ENCODE data around the gene TSNAX. TPM values are rescaled to one million over a fixed set of nuclear protein-coding genes. Genes with fewer than 3 reads are reported as not detected.

TSNAX gene
- total and polyA plus RNA-seq, 9 of the 15 experiments (the other 6 are each of a cell fraction or from before 2014, with no cell fraction given) = 33.8 to 102 (median 61.2) TPM

DNA sequence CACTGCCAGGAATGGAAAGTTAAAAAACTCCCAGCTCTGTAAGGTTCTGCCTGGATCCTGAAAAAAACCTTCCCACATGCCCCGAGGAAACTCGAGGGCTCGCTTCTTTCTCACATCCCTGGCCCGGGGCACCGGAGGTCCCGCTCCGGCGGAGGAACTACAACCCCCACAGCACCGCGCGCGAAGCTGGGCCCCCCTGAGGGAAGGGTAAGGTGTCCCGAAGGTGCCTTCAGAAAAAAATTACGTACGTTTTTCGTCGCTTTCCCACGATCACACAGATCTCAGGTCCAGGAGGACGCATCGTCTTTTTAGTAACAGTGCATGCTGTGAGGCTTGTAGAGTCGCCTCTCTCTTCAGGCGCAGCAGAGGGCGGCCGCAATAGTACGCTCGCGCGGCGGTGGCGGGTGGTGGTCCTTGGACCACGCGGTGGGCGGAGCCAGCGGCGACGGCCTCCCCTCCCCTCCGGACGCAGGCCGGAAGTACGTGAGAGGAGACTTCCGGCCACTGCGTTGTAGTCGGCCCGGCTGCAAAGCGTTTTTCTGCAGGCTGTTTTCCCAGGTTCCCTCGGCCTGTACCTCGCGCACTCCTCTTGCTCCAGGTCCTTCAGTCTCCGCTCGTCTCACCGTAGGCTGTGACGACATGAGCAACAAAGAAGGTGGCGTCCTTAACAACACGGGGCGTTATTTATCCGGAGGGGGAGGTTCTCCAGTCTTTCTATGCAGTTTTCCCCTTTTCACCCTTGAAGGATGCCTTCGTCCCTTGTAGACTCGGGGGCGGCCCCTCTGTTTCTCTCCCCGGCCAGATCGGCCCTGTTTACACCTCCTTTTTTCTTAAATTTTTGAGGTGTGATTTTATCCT is at the start of gene TSNAX (continued):
- TF ChIP-seq ETV6 (IDR thresholded peaks at IDR 0.05; ENCODE audit: borderline replicate concordance in 1 of 2, low read depth in 2 of 2, low read length in 1 of 2) (no peak), ETV6 (CRISPR knock-in tag; IDR thresholded peaks at IDR 0.05; ENCODE audit: borderline replicate concordance) (no peak), FOXA3 (CRISPR knock-in tag; conservative IDR thresholded peaks at IDR 0.05 in 1 of 2, IDR thresholded peaks at IDR 0.05 in 1 of 2) (0 out of 4 replicates have a peak, but pooled peaks of 1 of the 2 experiments have one; percentile 15), SUPT5H (IDR thresholded peaks at IDR 0.05) (peak; percentile 95), EP400 (IDR thresholded peaks at IDR 0.05) (peak; percentile 97), YY1 (IDR thresholded peaks at IDR 0.05; ENCODE audit: borderline replicate concordance in 1 of 3, control insufficient read depth in 1 of 3, extremely low read depth in 1 of 3, insufficient read depth in 3 of 3, insufficient read length in 1 of 3, insufficient replicate concordance in 2 of 3, low read depth in 1 of 3, low read length in 2 of 3) (peak in 1 of 3 experiments; percentile 1), ELF1 (tag; IDR thresholded peaks at IDR 0.05) (peak; percentile 75), RFX1 (IDR thresholded peaks at IDR 0.05) (peak; percentile 56), ZNF384 (IDR thresholded peaks at IDR 0.05; ENCODE audit: low read depth, low read length) (no peak; the same call in 1 of the 2 replicates), ZNF197 (CRISPR knock-in tag; IDR thresholded peaks at IDR 0.05; ENCODE audit: low read depth) (peak; percentile 81), RNF2 (IDR thresholded peaks at IDR 0.05) (peak; percentile 77; the same call in 1 of the 2 replicates), SP1 (CRISPR knock-in tag; IDR thresholded peaks at IDR 0.05) (peak; percentile 98), ERF (CRISPR knock-in tag; IDR thresholded peaks at IDR 0.05) (peak; percentile 27; the same call in 1 of the 2 replicates), ZBTB17 (CRISPR knock-in tag; IDR thresholded peaks at IDR 0.05) (0 out of 2 replicates have a peak, but pooled peaks have one; percentile 30), PHTF2 (CRISPR knock-in tag; IDR thresholded peaks at IDR 0.05) (no peak), KDM4B (IDR thresholded peaks at IDR 0.05; ENCODE audit: borderline replicate concordance in 2 of 2, low read depth in 1 of 2) (peak in 1 of 2 experiments; percentile 77; a peak in 1 of 4 replicates), RHOXF2B (CRISPR knock-in tag; conservative IDR thresholded peaks at IDR 0.05) (no peak), E2F3 (CRISPR knock-in tag; IDR thresholded peaks at IDR 0.05) (peak; percentile 73; the same call in 1 of the 2 replicates), ATF1 (CRISPR knock-in tag; IDR thresholded peaks at IDR 0.05) (no peak), ATF1 (tag; IDR thresholded peaks at IDR 0.05) (peak; percentile 96), ZNF785 (CRISPR knock-in tag; IDR thresholded peaks at IDR 0.05) (no peak), NR4A1 (CRISPR knock-in tag; IDR thresholded peaks at IDR 0.05) (no peak), NR4A1 (tag; IDR thresholded peaks at IDR 0.05) (peak; percentile 74; the same call in 1 of the 2 replicates), ELF2 (CRISPR knock-in tag; IDR thresholded peaks at IDR 0.05) (peak; percentile 69; the same call in 1 of the 2 replicates), ZNF589 (CRISPR knock-in tag; IDR thresholded peaks at IDR 0.05; ENCODE audit: low read depth) (0 out of 2 replicates have a peak, but pooled peaks have one; percentile 21), RBM39 (optimal IDR thresholded peaks at IDR 0.05; ENCODE audit: low read depth, low read length) (peak; percentile 33)
- TF ChIP-seq, protein P1, sequence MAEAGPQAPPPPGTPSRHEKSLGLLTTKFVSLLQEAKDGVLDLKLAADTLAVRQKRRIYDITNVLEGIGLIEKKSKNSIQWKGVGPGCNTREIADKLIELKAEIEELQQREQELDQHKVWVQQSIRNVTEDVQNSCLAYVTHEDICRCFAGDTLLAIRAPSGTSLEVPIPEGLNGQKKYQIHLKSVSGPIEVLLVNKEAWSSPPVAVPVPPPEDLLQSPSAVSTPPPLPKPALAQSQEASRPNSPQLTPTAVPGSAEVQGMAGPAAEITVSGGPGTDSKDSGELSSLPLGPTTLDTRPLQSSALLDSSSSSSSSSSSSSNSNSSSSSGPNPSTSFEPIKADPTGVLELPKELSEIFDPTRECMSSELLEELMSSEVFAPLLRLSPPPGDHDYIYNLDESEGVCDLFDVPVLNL (CRISPR knock-in tag; IDR thresholded peaks at IDR 0.05; ENCODE audit: low read depth) = no peak
- TF ChIP-seq, protein P2, sequence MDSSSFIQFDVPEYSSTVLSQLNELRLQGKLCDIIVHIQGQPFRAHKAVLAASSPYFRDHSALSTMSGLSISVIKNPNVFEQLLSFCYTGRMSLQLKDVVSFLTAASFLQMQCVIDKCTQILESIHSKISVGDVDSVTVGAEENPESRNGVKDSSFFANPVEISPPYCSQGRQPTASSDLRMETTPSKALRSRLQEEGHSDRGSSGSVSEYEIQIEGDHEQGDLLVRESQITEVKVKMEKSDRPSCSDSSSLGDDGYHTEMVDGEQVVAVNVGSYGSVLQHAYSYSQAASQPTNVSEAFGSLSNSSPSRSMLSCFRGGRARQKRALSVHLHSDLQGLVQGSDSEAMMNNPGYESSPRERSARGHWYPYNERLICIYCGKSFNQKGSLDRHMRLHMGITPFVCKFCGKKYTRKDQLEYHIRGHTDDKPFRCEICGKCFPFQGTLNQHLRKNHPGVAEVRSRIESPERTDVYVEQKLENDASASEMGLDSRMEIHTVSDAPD (CRISPR knock-in tag; IDR thresholded peaks at IDR 0.05) = no peak
